ENCODE results near the gene USP21. TPM values are rescaled to one million over a fixed set of nuclear protein-coding genes. Genes with fewer than 3 reads are reported as not detected.

USP21 gene
- total and polyA plus RNA-seq, 2 of the 13 experiments (the other 11 are each of a cell fraction or from before 2014, with no cell fraction given): 10.1 to 33.1 TPM

DNA sequence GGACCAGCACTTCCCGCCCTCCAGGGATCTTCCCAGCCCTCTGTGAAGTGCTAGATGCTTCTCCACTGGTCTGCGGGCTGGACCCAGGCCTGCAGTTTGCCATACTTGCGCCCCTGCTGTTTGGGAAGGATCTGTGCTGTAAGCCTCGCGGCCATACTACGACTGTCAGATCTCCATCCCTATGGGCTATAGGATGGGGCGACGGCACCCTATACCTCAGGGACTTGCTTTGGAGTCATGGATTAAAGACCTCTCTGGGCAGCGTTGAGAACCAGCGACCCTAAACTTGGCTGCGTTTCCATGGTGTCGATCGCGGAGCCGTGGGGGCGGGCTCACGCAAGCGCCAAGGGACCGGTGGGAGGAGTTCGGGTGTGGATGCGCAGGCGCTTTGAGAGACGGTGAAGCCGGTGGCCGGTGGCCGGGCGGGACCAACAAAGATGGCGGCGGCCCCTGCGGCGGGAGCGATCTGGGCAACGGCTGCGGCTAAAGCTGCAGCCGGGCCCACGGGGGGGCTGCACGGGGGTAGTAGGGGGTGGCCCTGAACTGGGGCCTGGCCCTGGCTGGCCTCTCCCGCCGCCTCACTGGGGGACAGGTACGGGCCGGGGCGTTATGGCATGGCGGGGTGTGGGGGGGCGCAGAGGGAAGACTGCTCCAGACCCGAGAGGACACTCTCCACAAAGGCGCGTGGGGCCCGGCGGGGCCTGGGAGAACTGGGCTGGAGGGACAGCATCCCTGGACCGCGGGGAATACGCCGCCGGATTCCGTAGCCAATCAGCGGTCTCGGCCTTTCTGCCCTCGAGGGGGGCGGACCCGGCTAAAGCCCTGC, at the start of gene USP21 (continued):
- TF ChIP-seq SP1 (IDR thresholded peaks at IDR 0.05) (no peak), SP1 (CRISPR knock-in tag; IDR thresholded peaks at IDR 0.05) (peak; percentile 75), TP53 (CRISPR knock-in tag; conservative IDR thresholded peaks at IDR 0.05) (no peak), YY1 (IDR thresholded peaks at IDR 0.05; ENCODE audit: insufficient read depth, insufficient replicate concordance, low read depth, low read length) (peak; percentile 98), REXO4 (CRISPR knock-in tag; IDR thresholded peaks at IDR 0.05; ENCODE audit: borderline replicate concordance) (no peak), ZNF496 (CRISPR knock-in tag; IDR thresholded peaks at IDR 0.05; ENCODE audit: insufficient replicate concordance) (no peak), TARDBP (CRISPR knock-in tag; IDR thresholded peaks at IDR 0.05) (no peak), ZNF337 (CRISPR knock-in tag; IDR thresholded peaks at IDR 0.05; ENCODE audit: borderline replicate concordance, low read depth) (0 out of 2 replicates have a peak, but pooled peaks have one; percentile 38), ZNF772 (CRISPR knock-in tag; IDR thresholded peaks at IDR 0.05) (peak; percentile 58; the same call in 1 of the 2 replicates)
- TF ChIP-seq, protein P1, sequence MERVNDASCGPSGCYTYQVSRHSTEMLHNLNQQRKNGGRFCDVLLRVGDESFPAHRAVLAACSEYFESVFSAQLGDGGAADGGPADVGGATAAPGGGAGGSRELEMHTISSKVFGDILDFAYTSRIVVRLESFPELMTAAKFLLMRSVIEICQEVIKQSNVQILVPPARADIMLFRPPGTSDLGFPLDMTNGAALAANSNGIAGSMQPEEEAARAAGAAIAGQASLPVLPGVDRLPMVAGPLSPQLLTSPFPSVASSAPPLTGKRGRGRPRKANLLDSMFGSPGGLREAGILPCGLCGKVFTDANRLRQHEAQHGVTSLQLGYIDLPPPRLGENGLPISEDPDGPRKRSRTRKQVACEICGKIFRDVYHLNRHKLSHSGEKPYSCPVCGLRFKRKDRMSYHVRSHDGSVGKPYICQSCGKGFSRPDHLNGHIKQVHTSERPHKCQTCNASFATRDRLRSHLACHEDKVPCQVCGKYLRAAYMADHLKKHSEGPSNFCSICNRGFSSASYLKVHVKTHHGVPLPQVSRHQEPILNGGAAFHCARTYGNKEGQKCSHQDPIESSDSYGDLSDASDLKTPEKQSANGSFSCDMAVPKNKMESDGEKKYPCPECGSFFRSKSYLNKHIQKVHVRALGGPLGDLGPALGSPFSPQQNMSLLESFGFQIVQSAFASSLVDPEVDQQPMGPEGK (CRISPR knock-in tag; IDR thresholded peaks at IDR 0.05): peak; percentile 48
- TF ChIP-seq, protein P2, sequence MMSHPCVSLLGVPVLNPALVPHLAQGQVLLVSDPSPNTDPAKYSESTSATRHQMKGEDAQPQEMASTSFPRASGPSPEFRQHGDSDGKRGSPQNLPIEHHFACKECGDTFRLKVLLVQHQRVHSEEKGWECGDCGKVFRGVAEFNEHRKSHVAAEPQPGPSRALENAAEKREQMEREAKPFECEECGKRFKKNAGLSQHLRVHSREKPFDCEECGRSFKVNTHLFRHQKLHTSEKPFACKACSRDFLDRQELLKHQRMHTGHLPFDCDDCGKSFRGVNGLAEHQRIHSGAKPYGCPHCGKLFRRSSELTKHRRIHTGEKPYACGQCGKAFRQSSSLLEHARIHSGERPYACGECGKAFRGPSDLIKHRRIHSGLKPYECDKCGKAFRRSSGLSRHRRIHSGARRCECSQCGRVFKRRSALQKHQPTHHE (CRISPR knock-in tag; IDR thresholded peaks at IDR 0.05; ENCODE audit: borderline replicate concordance): no peak
- TF ChIP-seq, protein P3, sequence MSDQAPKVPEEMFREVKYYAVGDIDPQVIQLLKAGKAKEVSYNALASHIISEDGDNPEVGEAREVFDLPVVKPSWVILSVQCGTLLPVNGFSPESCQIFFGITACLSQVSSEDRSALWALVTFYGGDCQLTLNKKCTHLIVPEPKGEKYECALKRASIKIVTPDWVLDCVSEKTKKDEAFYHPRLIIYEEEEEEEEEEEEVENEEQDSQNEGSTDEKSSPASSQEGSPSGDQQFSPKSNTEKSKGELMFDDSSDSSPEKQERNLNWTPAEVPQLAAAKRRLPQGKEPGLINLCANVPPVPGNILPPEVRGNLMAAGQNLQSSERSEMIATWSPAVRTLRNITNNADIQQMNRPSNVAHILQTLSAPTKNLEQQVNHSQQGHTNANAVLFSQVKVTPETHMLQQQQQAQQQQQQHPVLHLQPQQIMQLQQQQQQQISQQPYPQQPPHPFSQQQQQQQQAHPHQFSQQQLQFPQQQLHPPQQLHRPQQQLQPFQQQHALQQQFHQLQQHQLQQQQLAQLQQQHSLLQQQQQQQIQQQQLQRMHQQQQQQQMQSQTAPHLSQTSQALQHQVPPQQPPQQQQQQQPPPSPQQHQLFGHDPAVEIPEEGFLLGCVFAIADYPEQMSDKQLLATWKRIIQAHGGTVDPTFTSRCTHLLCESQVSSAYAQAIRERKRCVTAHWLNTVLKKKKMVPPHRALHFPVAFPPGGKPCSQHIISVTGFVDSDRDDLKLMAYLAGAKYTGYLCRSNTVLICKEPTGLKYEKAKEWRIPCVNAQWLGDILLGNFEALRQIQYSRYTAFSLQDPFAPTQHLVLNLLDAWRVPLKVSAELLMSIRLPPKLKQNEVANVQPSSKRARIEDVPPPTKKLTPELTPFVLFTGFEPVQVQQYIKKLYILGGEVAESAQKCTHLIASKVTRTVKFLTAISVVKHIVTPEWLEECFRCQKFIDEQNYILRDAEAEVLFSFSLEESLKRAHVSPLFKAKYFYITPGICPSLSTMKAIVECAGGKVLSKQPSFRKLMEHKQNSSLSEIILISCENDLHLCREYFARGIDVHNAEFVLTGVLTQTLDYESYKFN (CRISPR knock-in tag; conservative IDR thresholded peaks at IDR 0.05): peak; percentile 26; the same call in 1 of the 2 replicates
- TF ChIP-seq, protein P4, sequence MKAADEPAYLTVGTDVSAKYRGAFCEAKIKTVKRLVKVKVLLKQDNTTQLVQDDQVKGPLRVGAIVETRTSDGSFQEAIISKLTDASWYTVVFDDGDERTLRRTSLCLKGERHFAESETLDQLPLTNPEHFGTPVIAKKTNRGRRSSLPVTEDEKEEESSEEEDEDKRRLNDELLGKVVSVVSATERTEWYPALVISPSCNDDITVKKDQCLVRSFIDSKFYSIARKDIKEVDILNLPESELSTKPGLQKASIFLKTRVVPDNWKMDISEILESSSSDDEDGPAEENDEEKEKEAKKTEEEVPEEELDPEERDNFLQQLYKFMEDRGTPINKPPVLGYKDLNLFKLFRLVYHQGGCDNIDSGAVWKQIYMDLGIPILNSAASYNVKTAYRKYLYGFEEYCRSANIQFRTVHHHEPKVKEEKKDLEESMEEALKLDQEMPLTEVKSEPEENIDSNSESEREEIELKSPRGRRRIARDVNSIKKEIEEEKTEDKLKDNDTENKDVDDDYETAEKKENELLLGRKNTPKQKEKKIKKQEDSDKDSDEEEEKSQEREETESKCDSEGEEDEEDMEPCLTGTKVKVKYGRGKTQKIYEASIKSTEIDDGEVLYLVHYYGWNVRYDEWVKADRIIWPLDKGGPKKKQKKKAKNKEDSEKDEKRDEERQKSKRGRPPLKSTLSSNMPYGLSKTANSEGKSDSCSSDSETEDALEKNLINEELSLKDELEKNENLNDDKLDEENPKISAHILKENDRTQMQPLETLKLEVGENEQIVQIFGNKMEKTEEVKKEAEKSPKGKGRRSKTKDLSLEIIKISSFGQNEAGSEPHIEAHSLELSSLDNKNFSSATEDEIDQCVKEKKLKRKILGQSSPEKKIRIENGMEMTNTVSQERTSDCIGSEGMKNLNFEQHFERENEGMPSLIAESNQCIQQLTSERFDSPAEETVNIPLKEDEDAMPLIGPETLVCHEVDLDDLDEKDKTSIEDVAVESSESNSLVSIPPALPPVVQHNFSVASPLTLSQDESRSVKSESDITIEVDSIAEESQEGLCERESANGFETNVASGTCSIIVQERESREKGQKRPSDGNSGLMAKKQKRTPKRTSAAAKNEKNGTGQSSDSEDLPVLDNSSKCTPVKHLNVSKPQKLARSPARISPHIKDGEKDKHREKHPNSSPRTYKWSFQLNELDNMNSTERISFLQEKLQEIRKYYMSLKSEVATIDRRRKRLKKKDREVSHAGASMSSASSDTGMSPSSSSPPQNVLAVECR (CRISPR knock-in tag; IDR thresholded peaks at IDR 0.05; ENCODE audit: borderline replicate concordance): peak; percentile 58; the same call in 1 of the 2 replicates
- TF ChIP-seq, protein P5, sequence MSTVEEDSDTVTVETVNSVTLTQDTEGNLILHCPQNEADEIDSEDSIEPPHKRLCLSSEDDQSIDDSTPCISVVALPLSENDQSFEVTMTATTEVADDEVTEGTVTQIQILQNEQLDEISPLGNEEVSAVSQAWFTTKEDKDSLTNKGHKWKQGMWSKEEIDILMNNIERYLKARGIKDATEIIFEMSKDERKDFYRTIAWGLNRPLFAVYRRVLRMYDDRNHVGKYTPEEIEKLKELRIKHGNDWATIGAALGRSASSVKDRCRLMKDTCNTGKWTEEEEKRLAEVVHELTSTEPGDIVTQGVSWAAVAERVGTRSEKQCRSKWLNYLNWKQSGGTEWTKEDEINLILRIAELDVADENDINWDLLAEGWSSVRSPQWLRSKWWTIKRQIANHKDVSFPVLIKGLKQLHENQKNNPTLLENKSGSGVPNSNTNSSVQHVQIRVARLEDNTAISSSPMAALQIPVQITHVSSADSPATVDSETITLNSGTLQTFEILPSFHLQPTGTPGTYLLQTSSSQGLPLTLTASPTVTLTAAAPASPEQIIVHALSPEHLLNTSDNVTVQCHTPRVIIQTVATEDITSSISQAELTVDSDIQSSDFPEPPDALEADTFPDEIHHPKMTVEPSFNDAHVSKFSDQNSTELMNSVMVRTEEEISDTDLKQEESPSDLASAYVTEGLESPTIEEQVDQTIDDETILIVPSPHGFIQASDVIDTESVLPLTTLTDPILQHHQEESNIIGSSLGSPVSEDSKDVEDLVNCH (CRISPR knock-in tag; IDR thresholded peaks at IDR 0.05): no peak
